Measurements from ENCODE around the gene TRIB2. TPM values are rescaled to one million over a fixed set of nuclear protein-coding genes. Genes with fewer than 3 reads are reported as not detected.

TRIB2 gene
- total RNA-seq, 1 donor from 2014 or later: 19.3 TPM

- Mint-ChIP-seq H3K9me3 (no peaks in the 10 kb centered on the region), H3K27ac (peak overlapping the region; percentile 91), H3K4me3 (peak overlapping the region; percentile 97), H3K4me1 (peaks cover 73% of the 10 kb centered on the region), H3K27me3 (no peaks in the 10 kb centered on the region), H3K36me3 (ENCODE audit: low read depth) (peaks cover 39% of the 10 kb centered on the region)
- ATAC-seq (ENCODE audit: low read depth) (no peak), DNase-seq (no peak)
- ChIA-PET CTCF (interaction anchor here (0.9 to 2.3 kb wide), 2 partner anchors 211 to 850 kb away, joined by 3 to 14 read pairs; no protein-coding TSS in a partner anchor), POLR2A (interaction anchor here (1.2 kb wide), 1 partner anchor 9 kb away, joined by 4 read pairs; no protein-coding TSS in a partner anchor)
- intact Hi-C loops (cut with micrococcal nuclease): loop anchor here (5.0 to 10.0 kb wide), 11 partner anchors 217 to 1565 kb away; partner anchors contain the start of genes E2F6, ROCK2 and SLC66A3
- TF ChIP-seq, protein P1, sequence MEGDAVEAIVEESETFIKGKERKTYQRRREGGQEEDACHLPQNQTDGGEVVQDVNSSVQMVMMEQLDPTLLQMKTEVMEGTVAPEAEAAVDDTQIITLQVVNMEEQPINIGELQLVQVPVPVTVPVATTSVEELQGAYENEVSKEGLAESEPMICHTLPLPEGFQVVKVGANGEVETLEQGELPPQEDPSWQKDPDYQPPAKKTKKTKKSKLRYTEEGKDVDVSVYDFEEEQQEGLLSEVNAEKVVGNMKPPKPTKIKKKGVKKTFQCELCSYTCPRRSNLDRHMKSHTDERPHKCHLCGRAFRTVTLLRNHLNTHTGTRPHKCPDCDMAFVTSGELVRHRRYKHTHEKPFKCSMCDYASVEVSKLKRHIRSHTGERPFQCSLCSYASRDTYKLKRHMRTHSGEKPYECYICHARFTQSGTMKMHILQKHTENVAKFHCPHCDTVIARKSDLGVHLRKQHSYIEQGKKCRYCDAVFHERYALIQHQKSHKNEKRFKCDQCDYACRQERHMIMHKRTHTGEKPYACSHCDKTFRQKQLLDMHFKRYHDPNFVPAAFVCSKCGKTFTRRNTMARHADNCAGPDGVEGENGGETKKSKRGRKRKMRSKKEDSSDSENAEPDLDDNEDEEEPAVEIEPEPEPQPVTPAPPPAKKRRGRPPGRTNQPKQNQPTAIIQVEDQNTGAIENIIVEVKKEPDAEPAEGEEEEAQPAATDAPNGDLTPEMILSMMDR (IDR thresholded peaks at IDR 0.05): no peak
Observed at GRCh38 chr2:12719400-12720277, 2.9 kb downstream of the TRIB2 start.

GRCh38 chr2:12720278-12720620 is 3.5 kb downstream of the TRIB2 start:
- TF ChIP-seq, protein P1 (IDR thresholded peaks at IDR 0.05): no peak
- POLR2A ChIA-PET: interaction anchor here (1.2 to 1.4 kb wide), 2 partner anchors 9 to 967 kb away, joined by 4 read pairs; no protein-coding TSS in a partner anchor
- ATAC-seq (ENCODE audit: low read depth): no peak
- intact Hi-C loops (cut with micrococcal nuclease): no loop called here
- DNase-seq: no peak
- H3K4me3 Mint-ChIP-seq: peak overlapping the region; percentile 97
- H3K9me3 Mint-ChIP-seq: no peaks in the 10 kb centered on the region
- peaks cover 78% of the 10 kb centered on the region for H3K4me1 Mint-ChIP-seq
- H3K27ac Mint-ChIP-seq: peak overlapping the region; percentile 59
- peaks cover 46% of the 10 kb centered on the region for H3K36me3 Mint-ChIP-seq (ENCODE audit: low read depth)
- CTCF ChIA-PET: interaction anchor here (0.9 to 2.3 kb wide), 2 partner anchors 210 to 850 kb away, joined by 3 to 14 read pairs; no protein-coding TSS in a partner anchor
- H3K27me3 Mint-ChIP-seq: no peaks in the 10 kb centered on the region

DNA sequence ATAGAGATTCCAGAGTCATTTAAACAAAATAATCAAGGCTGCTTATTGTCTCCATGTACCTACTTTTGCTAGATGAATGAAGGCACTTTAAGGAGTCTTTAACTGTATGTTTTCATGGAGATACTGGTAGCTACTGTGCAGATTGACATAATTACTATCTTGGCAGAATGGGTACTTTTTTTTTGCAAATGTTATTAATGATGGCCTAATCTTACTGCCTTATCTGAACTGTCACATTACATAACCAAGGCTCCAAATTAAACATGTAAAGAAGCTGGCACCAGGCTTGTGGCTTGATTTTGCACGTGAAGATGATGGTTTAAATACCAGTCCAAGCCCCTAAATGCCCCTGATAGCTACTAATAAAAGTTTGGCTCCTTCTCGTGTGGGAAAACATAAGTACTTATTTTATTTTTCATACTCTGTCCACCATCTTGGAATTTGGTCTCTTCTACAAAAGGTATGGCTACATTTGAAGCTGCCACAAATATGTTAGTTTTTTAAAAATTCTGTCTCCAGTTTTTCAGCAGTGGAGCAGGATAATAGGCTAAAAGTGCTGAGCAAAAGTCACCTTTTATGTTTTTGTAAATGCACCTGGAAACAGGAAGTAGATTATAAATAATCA is 4.1 kb downstream of the TRIB2 start:
- Mint-ChIP-seq H3K27me3 (no peaks in the 10 kb centered on the region), H3K36me3 (ENCODE audit: low read depth) (peaks cover 52% of the 10 kb centered on the region), H3K4me3 (peak overlapping the region; percentile 97), H3K9me3 (no peaks in the 10 kb centered on the region), H3K4me1 (peaks cover 78% of the 10 kb centered on the region), H3K27ac (peak overlapping the region; percentile 51)
- ATAC-seq (ENCODE audit: low read depth): no peak
- intact Hi-C loops (cut with micrococcal nuclease): no loop called here
- no peak for DNase-seq
- ChIA-PET POLR2A (interaction anchor here (1.2 to 1.4 kb wide), 2 partner anchors 8 to 967 kb away, joined by 4 read pairs; no protein-coding TSS in a partner anchor), CTCF (interaction anchor here (0.6 to 2.3 kb wide), 5 partner anchors 210 to 891 kb away, joined by 3 to 14 read pairs (median 3); no protein-coding TSS in a partner anchor)
- TF ChIP-seq, protein P1 (IDR thresholded peaks at IDR 0.05): no peak

- intact Hi-C loops (cut with micrococcal nuclease): no loop called here
- POLR2A ChIA-PET: interaction anchor here (0.7 to 1.4 kb wide), 2 partner anchors 11 to 968 kb away, joined by 4 read pairs; no protein-coding TSS in a partner anchor
- peak overlapping the region; percentile 50 for H3K4me3 Mint-ChIP-seq
- CTCF ChIA-PET: interaction anchor here (0.6 to 2.3 kb wide), 5 partner anchors 8 to 676 kb away, joined by 3 to 14 read pairs (median 3); no protein-coding TSS in a partner anchor
- DNase-seq: no peak
- peak overlapping the region; percentile 51 for H3K27ac Mint-ChIP-seq
- TF ChIP-seq, protein P1 (IDR thresholded peaks at IDR 0.05): no peak
- no peaks in the 10 kb centered on the region for H3K27me3 Mint-ChIP-seq
- no peak for ATAC-seq (ENCODE audit: low read depth)
- H3K4me1 Mint-ChIP-seq: peaks cover 84% of the 10 kb centered on the region
- peaks cover 56% of the 10 kb centered on the region for H3K36me3 Mint-ChIP-seq (ENCODE audit: low read depth)
- H3K9me3 Mint-ChIP-seq: no peaks in the 10 kb centered on the region
Observed at GRCh38 chr2:12721566-12722446, 5.1 kb downstream of the TRIB2 start.
